ENCODE measurements around the gene PPP4R4.
A peak's percentile ranks its signal among the peaks of the same experiment; 100 is the strongest.
"Not testable (repeated sequence)": the region's sequence is repeated elsewhere in the genome, so short reads cannot be mapped to it uniquely, and the experiment has no call there.

PPP4R4 gene

DNA sequence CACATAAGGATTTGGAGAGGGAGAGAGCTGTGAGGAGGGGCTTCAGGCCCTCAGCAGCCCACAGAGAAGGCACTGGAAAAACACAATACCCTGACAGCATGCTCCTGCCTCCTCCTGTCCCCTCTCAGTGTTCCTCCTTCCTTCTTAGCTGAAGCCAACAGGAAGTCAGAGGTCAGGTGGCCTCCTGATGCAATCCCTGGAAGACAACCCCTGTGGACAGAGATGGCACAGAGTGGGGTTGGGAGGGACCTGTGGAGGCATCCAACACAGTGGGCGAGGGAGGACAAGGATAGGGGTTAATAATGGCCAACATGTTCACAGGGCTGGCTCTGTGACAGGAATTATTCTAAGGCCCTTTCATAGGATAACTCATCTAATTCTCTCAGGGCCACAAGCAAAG is 29.4 kb upstream of the PPP4R4 start:
- DNase-seq, result no peak

DNA sequence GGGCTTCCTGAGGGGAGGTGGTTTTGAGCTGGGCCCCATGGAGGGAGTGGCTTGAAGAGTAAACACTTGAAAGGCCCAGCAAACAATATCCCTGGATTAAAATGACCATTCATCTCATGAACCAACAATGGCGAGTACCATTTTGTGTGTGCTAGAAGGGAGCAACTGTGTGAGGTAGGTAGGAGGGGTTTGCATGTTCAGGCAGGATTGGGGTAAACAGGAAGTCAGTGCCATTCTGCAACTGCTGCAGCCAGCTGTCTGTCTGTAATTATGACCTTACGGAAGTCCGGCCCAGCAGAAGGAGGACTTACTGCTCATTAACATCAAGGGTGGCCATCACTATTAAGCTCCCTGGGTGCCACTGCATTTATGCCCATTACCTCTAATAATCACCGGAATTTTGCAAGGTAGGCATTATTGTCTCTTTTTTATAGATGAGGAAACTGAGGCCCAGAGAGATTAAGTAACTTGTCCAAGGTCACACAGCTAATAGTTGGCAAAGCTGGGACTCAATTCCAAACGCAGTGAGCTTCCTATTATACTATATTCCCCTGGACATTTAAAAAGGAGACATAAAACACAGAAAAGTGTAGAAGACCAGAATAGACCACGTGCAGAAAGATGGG is 28.1 kb upstream of the PPP4R4 start:
- peak; percentile 97 for DNase-seq

DNA sequence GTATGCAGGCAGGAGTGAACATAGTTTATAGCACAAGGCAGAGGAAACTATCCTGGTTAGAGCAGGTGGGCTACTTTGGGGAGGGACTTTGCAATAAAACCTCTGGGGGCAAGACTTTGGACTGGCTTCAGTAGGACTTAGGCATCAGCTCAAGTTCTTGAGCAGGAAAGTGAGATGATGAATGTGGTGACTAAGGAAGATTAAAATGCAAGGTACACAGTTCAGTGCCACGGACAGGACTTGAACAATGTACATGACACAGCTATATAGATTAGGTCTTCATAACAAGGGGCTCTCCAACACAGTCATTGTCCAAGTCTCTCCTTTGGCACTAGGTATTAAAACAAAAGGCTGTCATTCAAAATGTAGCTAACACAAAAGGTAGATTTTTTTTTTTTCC is 21.4 kb upstream of the PPP4R4 start:
- no peak for DNase-seq

DNA sequence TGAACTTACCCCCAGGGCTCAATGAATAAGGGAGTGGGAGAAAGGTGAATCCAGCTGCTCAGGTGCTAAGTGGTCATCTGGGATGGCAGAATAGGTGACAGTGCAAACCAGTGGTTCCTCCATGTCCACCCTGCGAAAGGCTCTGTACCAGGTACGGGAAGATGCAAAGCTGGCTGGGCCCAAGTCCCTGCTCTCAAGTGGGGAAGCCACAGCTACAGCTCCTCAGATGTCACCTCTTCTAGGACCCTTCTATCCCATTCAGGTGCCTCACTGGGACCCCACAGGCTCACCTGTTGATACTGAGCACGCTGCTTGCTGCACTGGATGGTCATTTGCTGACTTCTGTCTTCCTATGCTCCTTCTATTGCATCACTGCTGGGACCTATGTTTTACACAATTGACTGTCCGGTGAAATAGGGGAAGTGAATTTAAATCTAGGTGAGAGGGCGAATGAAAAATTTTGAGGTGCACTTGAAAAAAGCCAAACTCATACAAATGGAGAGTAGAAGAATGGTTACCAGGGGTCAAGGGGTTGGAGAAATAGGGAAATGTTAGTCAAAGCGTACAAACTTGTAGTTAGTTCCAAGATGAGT is 20.3 kb upstream of the PPP4R4 start:
- no peak for DNase-seq

DNA sequence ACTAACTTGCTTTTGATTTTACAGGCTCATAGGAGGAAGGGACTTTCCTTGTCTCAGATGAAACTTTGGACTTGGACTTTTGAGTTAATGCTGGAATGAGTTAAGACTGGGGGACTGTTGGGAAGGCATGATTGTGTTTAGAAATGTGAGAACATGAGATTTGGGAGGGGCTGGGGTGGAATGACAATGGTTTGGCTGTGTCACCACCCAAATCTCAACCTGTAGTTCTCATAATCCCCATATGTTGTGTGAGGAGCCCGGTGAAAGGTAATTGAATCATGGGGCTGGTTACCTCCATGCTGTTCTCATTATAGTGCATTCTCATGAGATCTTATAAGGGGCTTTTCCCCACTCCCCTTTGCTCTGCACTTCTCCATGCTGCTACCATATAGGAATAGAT is 18.0 kb upstream of the PPP4R4 start:
- DNase-seq, result not testable (repeated sequence)

DNA sequence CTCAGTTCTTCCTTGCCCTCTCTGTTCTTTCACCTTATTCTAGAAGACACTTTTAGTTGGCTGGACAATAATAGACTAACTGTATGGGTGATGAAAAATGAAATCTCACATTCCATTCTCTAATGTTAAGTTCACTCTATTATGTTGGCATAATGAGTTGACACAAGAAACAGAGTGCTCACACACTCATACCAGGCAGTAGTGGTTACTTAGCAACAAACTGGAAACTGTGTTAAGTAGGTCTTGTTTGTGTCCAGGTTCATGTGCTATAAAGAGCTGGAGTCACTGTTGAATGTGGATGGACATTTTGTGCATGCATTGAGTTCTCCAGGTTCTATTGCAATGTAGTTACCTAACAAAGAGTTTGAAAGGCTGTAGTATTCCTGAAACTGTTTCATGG is 16.9 kb upstream of the PPP4R4 start:
- peak; percentile 92 for DNase-seq

DNA sequence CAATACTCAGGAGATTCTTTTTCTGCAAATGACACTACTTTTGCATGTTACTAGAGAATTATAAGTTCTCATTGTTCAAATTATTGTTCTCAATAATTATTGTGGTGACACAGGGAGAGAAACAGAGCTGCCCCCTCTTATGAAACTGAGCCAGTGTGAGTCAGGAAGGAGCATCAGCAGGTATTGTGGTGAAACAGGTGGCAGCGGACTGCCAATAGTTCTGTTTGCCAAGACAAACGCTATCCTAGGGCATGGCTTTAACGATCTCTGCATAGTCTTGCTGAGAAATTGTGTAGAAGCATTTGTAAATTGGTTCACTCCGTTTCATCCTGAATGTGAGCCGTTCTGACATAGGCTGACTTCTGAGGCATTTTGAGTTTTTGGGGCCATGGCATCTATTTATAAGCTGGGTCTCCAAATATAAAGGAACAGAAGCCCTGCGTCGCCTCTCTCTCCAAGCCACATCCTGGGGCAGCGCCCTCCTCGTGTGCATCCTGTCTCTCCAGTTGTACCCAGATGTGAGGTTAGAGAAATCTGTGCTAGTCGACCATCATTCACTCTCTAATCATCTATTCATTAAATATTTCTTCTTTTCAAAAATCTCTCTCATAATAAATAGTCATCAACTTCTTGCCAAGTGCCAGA is 15.8 kb upstream of the PPP4R4 start:
- DNase-seq, result no peak

DNA sequence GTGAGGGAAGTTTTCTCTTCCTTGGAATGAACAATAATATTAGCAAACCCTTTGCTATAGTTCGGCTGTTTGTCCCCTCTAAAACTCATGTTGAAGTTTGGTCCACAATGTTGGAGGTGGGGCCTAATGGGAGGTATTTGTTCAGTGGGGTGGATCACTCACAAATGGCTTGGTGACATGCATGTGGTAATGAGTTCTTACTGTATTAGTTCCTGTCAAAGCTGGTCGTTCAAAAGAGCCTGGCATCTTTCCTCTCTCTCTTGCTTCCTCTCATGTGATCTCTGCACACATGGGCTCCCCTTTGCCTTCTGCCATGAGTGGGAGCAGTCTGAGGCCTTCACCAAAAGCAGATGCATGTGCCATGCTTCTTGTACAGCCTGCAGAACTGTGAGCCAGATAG is 13.1 kb upstream of the PPP4R4 start:
- no peak for DNase-seq

DNA sequence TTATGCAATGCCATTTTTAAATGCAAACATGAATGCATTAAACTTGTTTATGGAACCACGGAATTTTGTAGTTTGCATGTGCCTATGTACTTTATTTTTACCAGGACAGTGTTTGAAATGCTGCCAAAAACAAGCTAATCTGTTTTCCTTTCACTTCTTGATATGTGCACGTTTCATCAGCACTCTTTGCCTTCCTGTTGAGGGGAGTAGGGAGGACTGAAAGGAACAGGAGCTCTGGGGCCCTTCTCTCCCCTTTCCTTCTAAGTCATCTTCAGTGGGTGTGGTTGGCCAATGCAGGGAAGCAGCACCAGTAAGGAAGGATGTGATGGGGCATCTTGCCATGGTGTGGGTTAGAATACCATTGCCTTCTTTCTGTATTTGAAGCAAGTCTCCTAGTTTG is 12.1 kb upstream of the PPP4R4 start:
- no peak for DNase-seq

DNA sequence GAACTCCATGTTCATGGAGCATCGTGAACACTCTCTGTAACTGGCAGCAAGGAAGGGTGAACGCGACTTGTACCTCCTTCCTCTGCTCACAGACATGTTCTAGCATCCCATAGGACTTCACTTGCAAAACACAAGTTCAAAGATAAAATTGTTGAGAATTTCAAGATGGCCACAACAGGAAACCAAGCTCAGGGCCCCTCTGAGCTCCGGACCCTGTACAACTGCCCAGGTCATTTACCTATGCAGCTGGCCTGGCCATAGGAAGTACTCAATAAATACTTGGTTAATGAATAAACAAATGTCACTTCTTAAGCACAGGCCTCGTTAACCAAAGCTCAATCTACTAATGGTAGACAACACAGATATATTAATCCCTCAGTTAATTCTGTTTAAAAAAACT is 11.7 kb upstream of the PPP4R4 start:
- DNase-seq, result no peak

DNA sequence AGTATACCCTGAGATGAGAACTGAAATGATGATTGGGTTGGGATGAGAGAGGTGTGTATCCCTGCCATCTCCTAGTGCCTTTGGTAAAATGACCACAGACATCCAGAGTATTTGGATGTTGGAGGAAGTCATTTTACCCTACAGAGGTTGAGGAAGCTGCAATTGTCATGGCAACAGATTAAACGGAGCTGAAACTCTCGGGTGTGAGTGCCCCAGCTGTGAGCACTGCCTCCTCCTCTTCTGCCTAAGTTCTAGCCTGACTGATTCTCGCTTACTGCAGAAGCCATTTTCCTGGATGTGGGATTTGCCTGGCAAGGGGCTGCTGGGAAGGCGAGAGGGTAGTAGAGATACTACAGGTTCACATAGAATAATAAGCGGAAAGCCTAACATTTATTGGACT is 10.3 kb upstream of the PPP4R4 start:
- DNase-seq, result no peak

DNA sequence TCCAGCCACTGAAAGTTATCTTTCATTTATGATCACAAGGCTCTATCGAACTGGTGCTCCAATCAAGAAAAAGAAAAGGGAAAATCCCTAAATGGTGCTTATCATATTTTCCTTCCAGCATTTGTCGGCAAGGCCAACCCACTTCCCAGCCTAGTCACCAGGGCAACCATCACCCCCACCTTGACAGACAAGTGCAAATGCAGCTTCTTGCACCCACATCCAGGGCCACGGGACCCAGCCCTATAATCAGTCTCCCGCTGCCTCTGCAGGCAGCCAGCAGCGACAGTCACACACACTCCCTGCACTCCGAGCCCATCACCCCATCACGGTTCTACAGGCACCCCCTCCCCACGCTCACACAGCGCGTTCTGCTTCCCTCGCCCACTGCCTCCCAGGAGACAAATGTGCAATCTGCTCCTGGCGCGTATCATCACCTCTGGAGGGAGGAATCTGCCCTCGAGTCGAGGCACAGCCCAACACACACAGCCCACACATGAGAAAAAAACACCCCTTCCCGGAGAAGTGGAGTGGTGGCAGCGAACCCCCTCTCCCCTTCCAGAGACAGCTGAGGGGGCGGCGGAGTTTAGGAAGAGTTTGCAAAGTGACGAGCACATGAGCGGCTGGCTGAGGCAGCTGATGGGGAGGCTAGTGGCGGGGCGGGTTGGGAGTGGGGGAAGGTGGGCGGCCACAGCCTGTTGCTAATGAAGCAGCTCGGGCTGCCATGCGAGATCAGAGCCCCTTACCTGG is 9.3 kb upstream of the PPP4R4 start:
- DNase-seq, result no peak

DNA sequence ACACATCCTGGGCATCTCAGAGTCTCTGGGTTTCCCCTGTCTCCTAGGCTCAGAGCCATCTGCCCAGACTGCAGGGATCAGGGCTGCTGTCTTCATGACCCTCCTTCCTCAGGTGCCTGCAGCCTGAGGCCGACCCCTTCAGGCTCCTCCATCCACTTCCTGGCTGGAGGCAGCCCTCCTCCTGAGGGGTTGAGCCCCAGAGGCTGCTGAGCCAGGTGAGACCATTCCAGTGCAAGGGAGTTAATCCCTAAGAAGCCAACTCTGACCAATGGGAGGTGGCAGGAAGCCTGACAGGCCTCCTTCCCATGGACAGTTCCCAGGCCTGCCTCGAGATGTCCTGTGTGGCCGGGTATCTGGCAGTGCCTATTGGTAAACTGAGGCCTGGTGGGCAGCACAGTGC is 8.4 kb upstream of the PPP4R4 start:
- DNase-seq, result no peak

DNA sequence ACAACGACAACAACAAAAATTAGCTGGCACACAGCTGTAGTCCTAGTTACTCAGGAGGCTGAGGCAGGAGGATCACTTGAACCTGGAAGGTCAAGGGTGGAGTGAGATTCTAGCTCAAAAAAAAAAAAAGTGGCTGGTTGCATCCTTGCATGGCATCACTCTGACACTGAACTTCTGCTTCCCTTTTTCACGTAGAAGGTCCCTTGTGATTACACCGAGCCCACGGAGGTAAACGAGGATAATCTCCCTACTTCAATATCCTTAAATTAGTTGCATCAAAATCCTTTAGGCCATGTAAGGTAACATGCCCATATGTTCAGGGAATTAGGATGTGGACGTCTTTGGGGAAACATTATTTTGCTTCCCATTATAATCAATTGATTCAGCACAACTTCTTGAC is 4.0 kb upstream of the PPP4R4 start:
- DNase-seq, result no peak

DNA sequence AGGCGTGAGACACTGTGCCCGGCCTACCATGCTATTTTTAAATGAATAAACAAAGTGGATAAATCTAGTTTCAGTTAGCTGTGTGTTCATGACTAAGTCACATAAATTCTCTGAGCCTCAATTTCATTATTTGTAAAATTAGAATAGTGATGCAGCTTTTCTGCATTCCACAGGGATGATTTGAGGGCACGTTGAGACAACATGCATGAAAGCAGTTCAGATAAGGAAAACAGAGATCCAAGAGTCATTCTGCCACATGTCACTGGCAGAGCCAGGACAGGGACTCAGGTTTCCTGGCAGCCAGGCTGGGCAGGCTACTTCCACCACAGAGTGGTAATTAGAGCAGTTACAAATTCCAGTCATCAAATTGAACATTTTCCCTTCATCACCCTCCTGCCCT is 2.9 kb upstream of the PPP4R4 start:
- DNase-seq, result no peak

DNA sequence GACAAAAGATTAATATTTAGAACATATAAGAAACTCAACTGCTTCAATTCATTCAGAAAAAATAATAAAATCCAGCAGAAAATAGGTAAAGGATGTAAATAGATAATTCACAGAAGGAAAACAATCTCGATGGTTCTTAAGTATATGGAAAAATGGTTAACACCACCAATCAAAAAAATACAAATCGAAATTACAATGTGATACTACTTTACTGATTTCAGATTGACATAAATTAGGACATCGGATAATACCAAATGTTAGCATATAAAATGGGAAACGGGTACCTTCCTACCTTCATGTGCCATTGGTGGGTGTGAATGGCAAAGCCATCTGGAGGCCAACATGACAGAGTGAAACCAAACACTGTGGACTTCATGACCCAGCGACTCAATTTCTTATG is 1.6 kb upstream of the PPP4R4 start:
- no peak for DNase-seq

DNA sequence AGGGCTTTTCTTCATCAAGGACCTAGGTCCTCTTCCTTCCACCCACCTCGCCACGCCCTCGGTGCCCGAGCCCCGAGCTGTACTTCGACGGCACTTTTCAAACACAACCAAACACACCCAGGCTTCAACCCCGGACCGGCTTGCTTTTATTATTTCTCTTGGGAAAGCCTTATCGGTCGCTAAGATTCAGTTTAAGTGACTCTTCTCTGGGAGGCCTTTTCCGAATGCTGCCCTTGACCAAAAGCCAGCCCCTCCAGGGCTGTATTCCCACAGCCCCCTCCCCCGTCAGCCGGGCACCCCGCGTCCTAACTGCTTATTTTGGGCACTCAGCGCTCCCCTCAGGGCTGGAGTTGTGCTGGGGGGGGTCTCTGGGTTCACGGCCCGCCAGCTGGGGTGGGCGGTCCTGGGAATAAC is 644 bp upstream of the PPP4R4 start:
- DNase-seq, result no peak

DNA sequence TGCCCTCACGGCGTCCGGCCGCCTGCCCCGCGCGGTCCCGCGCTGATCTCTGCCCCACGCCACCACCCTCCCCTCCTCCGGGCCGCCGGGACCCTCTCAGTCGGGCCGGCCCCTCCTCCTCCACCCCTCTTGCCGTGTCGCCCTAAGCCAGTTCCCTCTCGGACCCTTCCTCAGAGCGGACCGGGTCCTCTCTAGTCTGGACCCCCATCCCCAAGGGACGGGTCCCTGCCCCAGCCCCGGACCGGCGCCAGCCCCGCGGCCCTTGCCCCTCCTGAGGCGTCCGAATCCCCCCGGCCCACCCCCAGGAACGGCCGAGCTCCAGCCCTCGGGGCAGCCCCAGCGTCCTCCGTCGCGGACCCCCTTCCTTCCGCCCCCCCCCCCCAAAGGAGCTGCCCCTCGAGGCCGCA is 485 bp downstream of the PPP4R4 start:
- no peak for DNase-seq

DNA sequence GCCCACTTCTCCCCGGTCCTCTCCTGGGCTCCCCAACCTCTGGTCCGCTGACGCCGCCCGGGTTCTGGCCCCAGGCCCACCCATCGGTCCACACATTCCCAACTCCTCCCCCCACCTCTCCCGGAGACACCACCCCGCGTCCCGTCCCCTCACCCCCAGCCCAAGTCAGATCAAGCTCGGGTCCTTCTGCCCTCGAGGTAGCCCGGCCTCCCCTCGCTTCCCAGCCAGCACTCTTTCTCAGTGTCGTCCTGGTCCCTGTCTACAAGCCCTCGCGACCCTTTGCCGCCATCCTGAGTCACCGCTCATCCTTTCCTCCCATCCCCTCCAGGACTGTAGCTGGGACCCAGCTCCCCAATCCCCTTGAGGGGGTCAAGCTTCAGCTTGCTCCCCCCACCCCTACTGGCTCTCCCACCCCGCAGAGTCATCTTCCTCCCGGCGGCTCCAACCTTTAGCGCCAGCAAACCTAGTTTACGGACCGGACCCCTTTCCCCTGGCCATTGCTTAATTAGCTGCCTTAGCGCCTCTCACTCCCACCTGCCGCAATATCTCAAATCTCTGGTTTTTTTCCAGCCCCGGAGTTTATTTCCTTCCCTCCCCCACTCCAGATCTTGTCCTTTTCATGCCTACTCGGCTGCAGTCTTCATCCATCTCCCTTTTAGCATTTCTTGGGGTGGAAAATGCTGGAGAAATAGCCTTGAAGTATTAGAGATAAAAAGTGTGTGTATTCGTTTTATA is 1.1 kb downstream of the PPP4R4 start:
- peak; percentile 42 for DNase-seq

DNA sequence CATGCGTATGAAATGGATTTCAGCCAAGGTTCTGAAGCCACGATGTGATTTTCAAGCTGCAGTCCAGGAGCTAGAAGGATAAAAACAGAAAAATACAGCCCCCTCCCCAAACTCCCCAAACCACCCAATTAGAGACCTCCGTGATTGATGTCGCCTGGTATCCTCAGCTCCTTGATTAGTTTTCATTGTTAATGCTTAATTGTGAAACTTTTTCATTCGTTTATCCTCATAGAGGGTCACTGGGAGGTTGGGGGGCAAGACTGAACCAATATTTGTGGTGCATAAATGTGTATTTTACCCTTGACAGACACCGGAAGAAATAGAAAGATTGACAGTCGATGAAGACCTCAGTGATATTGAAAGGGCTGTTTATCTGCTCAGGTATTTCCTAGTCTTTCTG is 1.6 kb downstream of the PPP4R4 start:
- DNase-seq, result no peak

DNA sequence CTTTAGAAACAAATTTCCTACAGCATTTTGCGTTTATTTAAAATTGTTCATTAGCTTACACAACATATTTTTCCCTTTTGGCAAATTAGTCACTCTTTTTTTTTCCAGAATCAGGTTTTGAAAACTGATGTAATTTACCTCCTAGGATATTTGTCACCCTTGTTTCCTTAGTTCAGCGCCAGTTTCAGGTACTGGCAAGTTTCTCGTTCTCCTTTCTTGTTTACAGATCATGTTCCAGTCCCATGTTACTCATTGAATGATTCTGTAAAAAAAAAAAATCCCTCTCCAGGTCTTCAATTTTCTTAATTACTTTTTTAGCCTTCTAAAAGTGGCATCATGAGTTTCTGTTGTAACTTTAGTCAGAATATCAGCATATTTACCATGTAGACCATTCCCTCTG is 2.7 kb downstream of the PPP4R4 start:
- no peak for DNase-seq

DNA sequence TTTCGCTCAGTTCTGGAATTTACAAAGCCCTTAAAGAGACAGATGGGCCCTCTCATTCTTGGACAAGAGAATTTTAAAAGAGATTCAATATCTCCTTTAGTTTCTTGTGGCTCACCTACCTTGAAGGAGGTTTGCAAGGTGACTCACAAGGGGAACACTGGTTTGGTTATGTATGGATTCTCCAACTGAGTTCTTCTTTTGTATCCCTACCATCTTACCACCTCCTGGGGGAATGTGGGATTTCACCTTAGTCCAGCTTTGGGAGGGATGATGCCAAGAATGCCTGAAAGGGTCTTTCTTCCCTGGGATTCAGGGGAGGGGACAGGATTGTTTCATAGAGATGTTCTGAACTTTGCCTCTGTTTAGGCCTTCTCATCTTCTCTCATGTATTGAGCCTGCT is 3.7 kb downstream of the PPP4R4 start:
- no peak for DNase-seq

DNA sequence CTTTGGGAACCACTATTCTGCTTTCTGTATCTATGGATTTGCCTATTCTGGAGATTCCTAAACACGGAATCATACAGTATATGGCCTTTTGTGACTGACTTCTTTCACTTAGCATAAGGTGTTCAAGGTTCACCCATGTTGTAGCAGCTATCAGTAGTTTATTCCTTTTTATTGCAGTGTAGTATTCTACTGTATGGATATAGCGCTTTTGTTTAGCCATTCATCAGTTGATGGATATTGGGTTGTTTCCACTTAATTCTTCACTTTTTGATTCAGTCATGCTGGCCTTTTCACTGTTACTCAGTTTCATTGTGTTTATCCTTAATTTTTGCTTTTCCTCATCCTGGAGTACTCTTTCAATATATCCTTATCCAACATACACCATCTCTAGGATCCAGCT is 5.1 kb downstream of the PPP4R4 start:
- DNase-seq, result no peak
